ENCODE results near the gene VKORC1. TPM values are rescaled to one million over a fixed set of nuclear protein-coding genes. Genes with fewer than 3 reads are reported as not detected.

The VKORC1 gene
- polyA plus RNA-seq, 3 donors: 64.6 to 86.1 (median 72.4) TPM

DNA sequence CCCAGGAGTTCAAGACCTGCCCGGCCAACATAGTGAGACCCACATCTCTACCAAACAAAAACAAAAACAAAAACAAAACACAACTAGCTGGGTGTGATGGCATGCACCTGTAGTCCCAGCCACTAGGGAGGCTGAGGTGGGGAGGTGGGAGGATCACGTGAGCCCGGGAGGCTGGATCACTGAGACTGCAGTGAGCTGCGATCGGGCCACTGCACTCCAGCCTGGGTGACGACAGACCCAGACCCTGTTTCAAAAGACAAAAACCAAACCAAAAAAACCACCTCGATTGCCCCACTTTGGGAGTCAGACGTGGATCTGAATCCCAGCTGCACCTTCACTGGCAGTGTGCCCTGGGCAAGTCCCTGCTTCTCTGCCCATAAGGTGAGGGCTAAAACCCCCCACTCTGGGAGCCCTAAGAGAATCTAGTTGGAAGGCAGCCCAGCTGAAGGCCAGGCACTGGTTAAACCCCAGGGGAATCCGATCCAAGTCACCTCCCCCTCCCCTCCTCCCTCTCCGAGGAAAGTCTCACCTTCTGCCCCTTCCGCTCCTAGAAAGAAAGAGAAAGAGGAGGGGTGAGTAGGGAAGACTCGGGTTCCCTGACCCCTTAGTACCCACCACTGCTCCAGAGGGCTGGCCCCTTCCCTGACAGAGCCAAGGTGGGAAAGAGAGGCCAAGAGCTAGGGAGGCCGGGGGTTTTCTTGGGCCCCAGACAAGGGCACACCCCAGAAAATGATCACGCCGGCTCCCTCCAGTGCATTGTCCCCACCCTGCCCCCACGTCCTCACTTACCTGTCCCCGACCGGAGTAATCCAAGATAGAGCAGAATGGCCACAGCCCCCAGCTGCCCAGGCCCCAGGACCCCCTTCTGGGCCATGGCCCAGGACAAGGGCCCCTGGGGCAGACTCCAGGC lies 40.3 kb upstream of the VKORC1 start:
- DNase-seq: no peak

GRCh38 chr16:31134091-31134571 lies 39.5 kb upstream of the VKORC1 start:
- no peak for DNase-seq

DNA sequence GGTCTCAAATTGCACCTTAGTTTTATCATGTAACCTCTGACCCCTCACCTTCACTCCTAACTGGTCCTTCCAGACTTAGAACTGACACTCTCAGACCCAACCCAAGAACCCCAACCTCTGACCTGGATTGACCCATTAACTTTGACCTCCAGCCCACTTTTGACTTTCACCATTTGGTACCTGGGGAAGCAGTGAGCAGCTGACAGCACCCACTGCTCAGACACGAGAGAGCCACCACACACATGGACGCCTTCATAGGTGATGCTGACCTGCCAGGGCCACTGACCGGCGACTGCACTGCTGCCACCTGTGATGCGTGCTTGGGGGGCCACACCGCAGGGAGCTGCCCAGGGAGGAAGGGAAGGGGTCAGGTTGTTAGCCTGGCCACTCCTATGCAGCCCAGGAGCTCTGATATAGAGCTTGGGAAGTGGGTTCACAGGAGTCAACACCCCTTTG lies 38.5 kb upstream of the VKORC1 start:
- DNase-seq: no peak

- DNase-seq: no peak
Measured at GRCh38 chr16:31132303-31132979, 37.8 kb upstream of the VKORC1 start.

- no peak for DNase-seq
Measured at GRCh38 chr16:31131841-31132271, 37.3 kb upstream of the VKORC1 start.

- no peak for DNase-seq
Measured at GRCh38 chr16:31131416-31131815, 36.8 kb upstream of the VKORC1 start.

DNA sequence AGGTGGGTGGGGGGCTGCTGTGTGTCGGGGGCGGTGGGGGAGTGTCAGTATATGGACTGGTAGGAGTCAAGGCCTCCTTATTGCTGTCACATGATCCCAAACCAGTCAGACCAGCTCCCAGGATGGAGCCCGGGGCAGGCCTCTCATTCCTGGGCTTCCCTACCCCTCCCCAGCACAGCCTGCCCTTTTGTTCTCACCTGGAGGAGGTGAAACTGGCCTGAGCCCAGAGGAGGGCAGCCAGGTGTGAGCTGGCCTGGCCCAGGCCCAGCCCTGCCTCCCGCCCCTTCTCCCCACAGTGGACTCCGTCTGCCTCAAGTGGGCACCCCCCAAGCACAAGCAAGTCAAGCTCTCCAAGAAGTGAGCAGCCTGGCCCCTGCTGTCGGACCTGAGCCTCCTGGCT lies 36.3 kb upstream of the VKORC1 start:
- no peak for DNase-seq

GRCh38 chr16:31130336-31130891 lies 35.8 kb upstream of the VKORC1 start:
- DNase-seq: no peak

GRCh38 chr16:31129568-31130335 lies 35.2 kb upstream of the VKORC1 start:
- no peak for DNase-seq

DNA sequence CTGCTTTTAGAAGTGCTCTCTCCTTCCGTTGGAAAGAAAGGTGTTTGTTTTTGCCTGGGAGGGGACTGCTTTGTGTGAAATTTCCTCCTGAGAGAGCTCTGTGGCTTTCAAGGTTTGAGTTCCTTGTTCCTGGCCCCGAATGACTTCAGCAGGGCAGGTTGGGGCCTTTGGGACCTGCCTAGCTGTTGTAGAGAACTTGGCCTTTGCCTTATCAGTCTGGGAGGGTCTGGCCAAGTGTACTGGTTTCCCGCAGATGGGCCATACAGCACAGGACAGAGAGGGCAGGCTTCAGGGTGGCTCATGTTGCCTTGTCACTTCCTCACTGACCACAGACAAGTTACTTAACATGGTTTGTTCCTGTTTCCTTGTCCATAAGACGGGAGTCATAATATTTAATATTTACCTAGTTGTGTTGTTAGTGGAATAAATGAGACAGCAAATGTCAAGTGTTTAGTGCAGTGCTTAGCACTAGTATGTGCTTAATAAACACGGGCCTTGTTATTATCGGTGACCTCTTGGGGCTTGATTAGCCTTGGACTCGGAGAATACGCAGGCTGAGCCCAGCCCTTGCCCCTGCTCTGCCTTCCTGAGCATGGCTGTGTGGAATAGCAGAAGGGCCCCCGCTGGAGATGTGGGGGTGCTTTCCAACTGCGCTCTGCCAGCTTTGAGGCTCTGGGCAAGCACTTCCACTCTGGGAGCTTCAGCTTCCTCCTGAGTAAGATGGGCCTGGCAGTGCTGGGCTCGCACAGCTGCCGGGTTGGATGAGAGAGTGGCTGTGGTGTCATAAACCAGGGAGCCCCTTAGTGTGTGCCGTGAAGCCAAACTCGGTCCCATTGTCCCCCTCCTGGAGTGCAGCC lies 34.3 kb upstream of the VKORC1 start:
- no peak for DNase-seq

GRCh38 chr16:31127182-31127581 lies 32.6 kb upstream of the VKORC1 start:
- DNase-seq: no peak

DNA sequence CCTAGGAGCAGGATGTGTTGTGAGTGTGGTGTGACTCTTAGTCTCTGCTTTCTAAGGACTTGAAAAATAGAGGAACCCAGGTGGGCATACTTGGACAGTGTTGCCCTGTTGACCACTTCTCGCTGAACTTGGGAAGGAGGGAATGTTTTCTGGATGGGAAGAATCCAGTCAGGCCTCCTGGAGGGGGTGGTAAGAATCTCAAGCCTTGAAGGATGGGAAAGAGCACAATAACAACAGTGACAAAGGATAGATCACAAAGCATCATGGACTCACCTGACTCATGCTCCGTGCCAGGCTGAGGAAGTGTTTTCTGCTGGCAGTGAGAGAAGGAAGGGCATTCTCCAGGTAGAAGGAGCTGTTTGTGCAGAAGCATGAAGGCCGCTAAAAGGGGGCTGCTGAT lies 31.2 kb upstream of the VKORC1 start:
- DNase-seq: no peak

- no peak for DNase-seq
Measured at GRCh38 chr16:31120129-31120528, 25.5 kb upstream of the VKORC1 start.

GRCh38 chr16:31118223-31119155 lies 23.9 kb upstream of the VKORC1 start:
- DNase-seq: no peak

DNA sequence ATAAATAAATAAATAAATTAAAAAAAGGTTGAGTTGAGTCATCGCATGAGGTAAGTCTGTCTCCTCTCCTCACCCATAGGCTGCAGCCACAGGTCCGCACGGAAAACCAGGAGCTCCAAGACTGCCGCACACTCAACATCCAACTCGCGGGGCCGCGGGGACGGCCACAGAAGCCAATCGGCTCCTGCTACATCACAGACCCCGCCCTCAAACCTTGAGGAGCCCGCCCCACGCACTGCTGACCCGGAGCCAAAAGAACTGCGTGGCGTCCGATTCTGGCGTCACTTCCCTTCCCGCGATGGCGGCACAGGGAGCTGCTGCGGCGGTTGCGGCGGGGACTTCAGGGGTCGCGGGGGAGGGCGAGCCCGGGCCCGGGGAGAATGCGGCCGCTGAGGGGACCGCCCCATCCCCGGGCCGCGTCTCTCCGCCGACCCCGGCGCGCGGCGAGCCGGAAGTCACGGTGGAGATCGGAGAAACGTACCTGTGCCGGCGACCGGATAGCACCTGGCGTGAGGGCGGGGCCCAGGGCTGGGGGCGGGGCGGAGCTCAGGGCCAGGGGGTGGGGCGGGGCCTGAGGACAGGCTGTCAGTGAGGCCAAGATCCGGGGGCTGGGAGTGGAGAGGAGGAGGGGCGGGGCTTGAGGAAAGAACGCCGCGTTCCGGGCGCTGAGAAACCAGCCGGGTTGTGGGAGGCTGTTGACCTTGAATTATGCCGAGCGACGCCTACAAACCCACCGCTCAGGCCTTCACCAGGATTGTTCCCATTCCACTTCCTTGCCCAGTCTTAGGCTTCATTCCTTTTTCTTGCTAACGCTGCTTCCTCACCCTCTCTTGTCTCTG lies 23.0 kb upstream of the VKORC1 start, which contains the start of gene KAT8:
KAT8 (plus strand) TSS at position 281 of the 839 bp plus-strand sequence; CDS start at position 299, 18 bp downstream.
- DNase-seq: peak; percentile 98

- no peak for DNase-seq
Measured at GRCh38 chr16:31114468-31114867, 19.9 kb upstream of the VKORC1 start.

DNA sequence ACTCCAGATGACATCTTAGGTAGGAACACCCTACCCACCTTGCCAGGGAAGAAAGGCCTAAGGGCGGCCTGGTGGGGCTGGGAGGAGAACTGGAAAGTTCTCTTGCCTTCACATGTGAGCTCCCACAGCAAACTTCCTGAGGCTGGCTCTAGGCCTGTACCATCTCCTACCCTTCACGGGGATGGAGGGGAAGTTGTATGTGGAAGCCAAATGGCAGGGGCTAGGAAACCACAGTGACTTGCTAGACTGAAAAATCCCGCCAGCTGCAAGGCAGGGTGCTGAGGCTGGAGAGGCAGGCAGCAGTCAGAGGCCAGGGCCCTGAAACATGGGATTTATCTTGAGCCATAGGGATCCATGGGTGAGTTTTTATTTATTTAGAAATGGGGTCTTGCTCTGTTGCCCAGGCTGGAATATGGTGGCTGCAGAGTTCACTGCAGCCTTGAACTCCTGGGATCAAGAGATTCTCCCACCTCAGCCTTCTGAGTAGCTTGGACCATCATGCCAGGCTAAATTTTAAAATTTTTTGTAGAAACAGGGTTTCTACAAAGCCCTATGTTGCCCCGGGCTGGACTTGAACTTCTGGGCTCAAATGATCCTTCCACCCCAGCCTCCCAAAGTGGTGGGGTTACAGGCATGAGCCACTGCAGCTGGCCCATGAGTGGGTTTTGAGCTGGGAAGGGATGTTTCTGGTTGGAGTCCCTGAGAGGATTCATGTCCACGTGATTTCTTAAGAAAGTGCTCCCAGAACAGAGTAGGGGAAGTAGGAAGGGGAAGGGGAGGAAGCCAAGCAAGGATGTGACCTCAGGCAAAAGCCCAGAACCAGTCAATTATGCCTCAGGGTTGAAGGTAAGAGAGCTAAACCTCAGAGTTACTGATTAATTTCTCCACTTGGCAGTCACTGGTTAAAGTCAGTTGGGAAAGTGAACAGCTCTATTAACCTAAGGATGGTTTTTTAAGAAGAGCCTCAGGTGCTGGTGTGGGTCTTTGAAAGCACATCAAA lies 18.8 kb upstream of the VKORC1 start:
- DNase-seq: no peak
